IPS-18c (cell line): ENCODE measurements around the gene ZNF260.
"Not testable (repeated sequence)": the region's sequence is repeated elsewhere in the genome, so short reads cannot be mapped to it uniquely, and the experiment has no call there.

Source experiments
- H3K4me3 ChIP-seq: 2 replicates; pipeline ENCODE4 v1.7.0; 2013; ENCODE audit warnings: low read depth, mild to moderate bottlenecking, low read length, moderate library complexity; ENCODE audit not compliant: insufficient read depth
- H3K9me3 ChIP-seq: one replicate; pipeline ENCODE4 v1.6.1; 2013; ENCODE audit warnings: mild to moderate bottlenecking, low read length, moderate library complexity; ENCODE audit not compliant: control insufficient read depth, insufficient read depth

Gene ZNF260

DNA sequence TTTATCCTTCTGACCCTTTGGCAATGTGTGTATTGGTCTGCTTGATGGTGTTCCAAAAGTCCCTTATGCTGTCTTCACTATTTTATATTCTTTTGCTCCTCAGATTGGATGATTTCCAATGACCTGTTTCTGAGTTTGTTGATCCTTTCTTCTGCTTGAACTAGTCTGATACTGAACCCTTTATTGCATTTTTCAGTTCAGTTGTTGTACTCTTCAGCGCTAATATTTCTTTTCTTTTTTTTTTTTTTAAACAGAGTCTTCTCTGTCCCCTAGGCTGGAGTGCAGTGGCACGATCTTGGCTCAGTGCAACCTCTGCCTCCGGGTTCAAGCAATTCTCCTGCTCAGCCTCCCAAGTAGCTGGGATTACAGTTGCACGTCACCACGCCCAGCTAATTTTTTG is 26.1 kb downstream of the ZNF260 start:
- H3K9me3 ChIP-seq: peaks cover 8% of the 10 kb centered on the region
- no peak overlapping the region for H3K4me3 ChIP-seq

DNA sequence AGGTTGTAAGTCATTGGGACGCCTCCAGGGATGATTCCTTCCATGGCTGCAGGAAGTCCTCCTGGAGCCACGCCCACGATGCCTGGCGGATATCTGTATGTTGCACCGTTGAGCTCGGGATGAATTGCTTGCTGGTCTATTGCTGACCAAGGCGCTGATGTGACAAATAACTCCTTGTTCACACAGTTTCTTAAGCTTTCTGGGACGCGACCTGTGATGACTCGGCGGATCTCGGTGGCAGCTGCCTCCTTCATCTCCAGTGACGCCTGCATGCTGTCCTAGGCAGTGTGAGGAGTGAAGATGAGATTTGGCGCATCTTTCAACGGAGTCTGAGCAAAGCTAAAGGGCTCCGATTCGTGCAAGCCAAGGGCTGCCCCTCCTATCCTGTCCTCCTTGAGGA is 31.1 kb downstream of the ZNF260 start:
- no peak overlapping the region for H3K4me3 ChIP-seq
- H3K9me3 ChIP-seq: peaks cover 10% of the 10 kb centered on the region

DNA sequence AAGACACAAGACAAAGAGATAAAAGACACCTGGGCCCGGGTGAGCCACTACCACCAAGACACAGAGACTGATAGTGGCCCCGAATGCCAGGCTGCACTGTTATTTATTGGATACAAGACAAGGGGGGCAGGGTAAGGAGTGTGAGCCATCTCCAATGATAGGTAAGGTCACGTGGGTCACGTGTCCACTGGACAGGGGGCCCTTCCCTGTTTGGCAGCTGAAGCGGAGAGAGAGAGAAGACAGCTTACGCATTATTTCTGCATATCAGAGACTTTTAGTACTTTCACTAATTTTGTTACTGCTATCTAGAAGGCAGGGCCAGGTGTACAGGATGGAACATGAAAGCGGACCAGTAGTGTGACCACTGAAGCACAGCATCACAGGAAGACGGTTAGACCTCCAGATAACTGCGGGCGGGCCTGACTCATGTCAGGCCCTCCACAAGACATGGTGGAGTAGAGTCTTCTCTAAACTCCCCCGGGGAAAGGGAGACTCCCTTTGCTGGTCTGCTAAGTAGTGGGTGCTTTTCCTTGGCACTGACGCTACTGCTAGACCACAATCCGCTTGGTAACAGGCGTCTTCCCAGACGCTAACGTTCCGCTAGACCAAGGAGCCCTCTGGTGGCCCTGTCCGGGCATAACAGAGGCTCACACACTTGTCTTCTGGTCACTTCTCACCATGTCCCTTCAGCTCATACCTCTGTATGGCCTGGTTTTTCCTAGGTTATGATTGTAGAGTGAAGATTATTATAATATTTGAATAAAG is 35.2 kb downstream of the ZNF260 start:
- H3K9me3 ChIP-seq, H3K4me3 ChIP-seq: not testable (repeated sequence)

DNA sequence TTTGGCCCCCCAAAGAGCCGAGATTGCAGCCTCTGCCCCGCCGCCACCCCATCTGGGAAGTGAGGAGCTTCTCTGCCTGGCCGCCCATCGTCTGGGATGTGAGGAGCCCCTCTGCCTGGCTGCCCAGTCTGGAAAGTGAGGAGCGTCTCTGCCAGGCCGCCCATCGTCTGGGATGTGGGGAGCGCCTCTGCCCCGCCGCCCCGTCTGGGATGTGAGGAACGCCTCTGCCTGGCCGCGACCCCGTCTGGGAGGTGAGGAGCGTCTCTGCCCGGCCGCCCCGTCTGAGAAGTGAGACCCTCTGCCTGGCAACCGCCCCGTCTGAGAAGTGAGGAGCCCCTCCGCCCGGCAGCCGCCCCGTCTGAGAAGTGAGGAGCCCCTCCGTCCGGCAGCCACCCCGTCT is 37.2 kb downstream of the ZNF260 start:
- not testable (repeated sequence) for H3K4me3 ChIP-seq, H3K9me3 ChIP-seq

DNA sequence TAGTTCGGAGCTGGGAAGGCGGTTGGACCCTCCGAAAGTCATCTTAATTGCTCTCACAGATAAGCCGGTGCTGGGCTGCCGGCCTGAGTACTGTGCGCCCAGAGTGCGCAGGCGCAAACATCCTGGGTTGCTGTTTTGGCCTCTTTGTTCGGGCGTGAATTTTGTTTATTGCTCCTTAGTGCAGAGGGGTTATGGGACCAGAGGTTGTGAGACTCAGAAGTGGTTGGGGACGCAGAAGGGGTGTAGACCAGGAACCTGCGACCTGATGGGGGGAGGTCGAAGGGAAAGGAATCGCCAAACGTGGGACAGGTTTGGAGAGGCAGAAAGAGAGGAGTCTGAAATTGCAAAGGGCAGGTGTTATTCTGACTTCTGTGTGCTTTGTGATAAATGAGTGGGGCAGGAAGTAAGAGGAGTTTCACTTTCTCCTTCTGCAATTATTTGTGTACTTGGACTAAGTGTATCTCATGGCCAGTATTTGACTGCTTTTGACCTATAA is 38.1 kb downstream of the ZNF260 start:
- Histone ChIP-seq H3K4me3 (peak overlapping the region; percentile 96), H3K9me3 (peaks cover 4% of the 10 kb centered on the region)

DNA sequence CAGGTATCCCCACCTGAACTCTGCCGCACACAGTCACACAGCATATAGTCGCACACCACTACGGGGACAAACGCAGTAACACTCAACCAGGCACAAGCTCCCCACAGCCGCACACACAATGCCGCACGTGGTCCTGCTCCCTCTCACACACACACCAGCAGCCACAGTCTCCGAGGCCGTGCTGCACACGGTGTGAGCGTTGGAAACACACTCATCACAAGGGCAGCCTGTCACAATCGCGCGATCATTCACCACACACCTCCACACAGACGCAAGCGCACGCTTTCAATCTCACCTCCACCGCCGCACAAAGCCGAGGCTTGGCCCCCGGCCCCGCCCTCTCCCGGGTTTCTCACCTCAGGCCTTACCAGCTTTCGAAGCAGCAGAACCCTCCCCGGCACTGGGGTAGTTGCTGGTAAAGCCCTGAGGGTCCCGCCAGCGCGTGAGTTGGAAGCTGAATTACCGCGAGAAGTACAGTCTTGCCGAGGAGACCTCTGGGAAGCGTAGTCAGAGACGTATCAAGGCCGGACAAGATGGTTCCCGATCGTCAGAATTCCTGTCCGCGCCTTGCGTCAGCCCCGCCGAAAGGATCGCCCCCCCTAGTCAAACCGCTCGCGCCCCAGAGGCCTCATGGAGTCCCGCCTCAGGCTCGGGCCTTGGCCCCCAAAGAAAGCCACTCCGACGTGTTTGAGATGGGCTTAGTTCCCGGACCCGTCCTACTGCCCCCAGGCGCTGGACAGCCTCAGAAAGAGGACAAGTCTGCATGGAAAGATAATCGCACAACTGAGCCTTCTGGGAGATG is 38.8 kb downstream of the ZNF260 start, which contains the start of gene ZNF566:
Gene ZNF566, minus strand, starts transcription at position 444 of the 802 bp plus-strand sequence. CDS start 13,004 bp downstream, outside the sequence.
- peaks cover 4% of the 10 kb centered on the region for H3K9me3 ChIP-seq
- peak within 1 kb of the TSS; percentile 96 for H3K4me3 ChIP-seq

DNA sequence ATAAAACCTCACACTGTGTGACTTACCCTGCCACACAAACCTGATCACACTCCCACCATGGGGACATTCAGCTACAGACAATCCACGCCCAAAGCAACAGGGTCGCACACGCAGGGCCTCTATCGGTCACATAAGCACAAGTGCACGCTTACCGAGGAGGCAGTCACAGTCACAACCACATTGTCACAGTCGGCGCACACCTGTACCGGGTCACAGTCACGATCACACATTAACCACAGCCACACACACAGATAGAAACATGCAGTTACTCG is 39.3 kb downstream of the ZNF260 start:
- H3K9me3 ChIP-seq: peaks cover 4% of the 10 kb centered on the region
- H3K4me3 ChIP-seq: peak overlapping the region; percentile 96

DNA sequence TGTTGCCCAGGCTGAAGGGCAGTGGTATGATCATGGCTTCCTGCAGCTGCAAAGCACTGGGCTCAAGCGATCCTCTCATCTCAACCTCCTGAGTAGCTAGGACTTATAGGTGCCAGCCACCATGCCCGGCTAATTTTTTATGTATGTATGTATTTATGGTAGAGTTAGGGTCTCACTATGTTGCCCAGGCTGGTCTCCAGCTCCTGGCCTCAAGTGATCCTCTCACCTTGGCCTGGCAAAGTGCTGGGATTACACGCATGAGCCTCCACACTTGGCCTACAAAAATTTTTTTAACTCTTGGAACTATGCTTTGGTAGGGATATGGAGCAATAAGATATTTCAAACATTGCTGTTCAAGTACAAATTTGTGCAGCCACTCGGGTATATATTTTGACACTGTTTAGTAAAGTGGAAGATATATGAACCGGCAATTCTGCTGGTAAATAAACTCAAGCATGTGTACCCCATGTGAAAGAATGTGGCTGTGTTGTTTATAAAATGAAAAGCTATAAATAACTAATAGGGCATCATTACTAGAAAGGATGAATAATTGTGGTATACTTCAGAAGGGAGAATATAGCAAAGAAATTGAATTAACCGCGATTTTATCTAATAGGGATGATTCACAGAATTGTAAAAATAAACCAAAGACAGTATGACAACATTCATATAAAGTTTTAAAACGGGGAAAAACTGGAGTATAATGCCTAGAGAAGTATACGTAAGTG is 39.8 kb downstream of the ZNF260 start:
- H3K9me3 ChIP-seq: peaks cover 4% of the 10 kb centered on the region
- peak overlapping the region; percentile 96 for H3K4me3 ChIP-seq

DNA sequence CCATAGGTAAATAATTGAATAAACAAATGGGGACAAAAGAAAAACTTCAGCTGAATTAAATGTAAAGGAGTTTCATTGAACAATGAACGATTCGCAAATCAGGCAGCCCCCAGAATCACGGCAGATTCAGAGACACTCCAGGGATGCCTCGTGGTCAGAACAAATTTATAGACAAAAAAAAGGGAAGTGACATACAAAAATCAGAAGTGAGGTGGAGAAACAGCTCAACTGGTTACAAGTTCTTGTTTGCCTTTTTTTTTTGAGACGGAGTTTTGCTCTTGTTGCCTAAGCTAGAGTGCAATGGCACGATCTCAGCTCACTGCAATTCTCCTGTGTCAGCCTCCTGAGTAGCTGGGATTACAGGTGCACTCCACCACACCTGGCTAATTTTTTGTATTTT is 44.4 kb downstream of the ZNF260 start:
- Histone ChIP-seq H3K9me3 (peaks cover 2% of the 10 kb centered on the region), H3K4me3 (no peak overlapping the region)

DNA sequence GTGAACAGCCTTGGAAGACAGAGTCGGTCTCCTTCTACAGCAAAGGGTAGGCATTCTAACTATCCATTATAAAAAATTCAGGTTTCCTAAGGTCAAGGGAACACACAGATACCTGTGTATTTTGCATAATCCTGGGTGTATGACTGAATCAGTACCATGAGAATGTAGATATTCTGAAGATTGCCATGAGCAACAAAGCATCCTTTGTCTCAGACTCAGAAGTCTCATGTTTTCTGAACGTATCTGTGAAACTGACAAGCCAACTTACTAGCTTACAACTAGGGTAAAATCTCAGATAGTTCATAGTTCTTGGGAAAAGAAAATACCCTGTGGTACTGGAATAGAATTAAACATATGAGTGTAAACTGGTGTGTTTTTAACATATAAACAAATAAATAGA is 45.2 kb downstream of the ZNF260 start:
- H3K4me3 ChIP-seq: no peak overlapping the region
- peaks cover 2% of the 10 kb centered on the region for H3K9me3 ChIP-seq
